NCI-H82 treated with DMSO at 0.1 percent for 48 hours (cell line): ENCODE data around the gene PUS10.
"Not testable (repeated sequence)": the region's sequence is repeated elsewhere in the genome, so short reads cannot be mapped to it uniquely, and the experiment has no call there.

Experiments
- DNase-seq: peaks from one replicate; lab custom pipeline; 2025; ENCODE audit not compliant: unreplicated experiment; lab: John Stamatoyannopoulos, UW

Gene PUS10

GRCh38 chr2:61017556-61018317, at the start of gene PUS10, which contains the start of gene PEX13:
Gene PUS10 (minus strand): TSS chr2:61018255. CDS start chr2:61011890, 6,365 bp downstream.
Gene PEX13 (plus strand): TSS chr2:61017720. CDS start chr2:61017760, 40 bp downstream.
- peak; percentile 84 for DNase-seq

- DNase-seq = peak; percentile 87
Measured at GRCh38 chr2:61065714-61066709, 48.0 kb upstream of the PUS10 start, which contains the start of gene SANBR. Gene SANBR (plus strand): TSS chr2:61065871. CDS start chr2:61070351, 4,480 bp downstream.

GRCh38 chr2:61059382-61059781, 41.3 kb upstream of the PUS10 start:
- no peak for DNase-seq

- DNase-seq = no peak
Measured at GRCh38 chr2:61057562-61057961, 39.5 kb upstream of the PUS10 start.

- DNase-seq = no peak
Measured at GRCh38 chr2:61055557-61055956, 37.5 kb upstream of the PUS10 start.

- no peak for DNase-seq
Measured at GRCh38 chr2:61045999-61046398, 27.9 kb upstream of the PUS10 start.

- no peak for DNase-seq
Measured at GRCh38 chr2:61045226-61045625, 27.2 kb upstream of the PUS10 start.

- no peak for DNase-seq
Measured at GRCh38 chr2:61044636-61045035, 26.6 kb upstream of the PUS10 start.

- DNase-seq = no peak
Measured at GRCh38 chr2:61042807-61043206, 24.8 kb upstream of the PUS10 start.

- not testable (repeated sequence) for DNase-seq
Measured at GRCh38 chr2:61036643-61037042, 18.6 kb upstream of the PUS10 start.

GRCh38 chr2:61034592-61034991, 16.5 kb upstream of the PUS10 start:
- not testable (repeated sequence) for DNase-seq

- DNase-seq = no peak
Measured at GRCh38 chr2:61029533-61029932, 11.5 kb upstream of the PUS10 start.

- DNase-seq = no peak
Measured at GRCh38 chr2:61023670-61024069, 5.6 kb upstream of the PUS10 start.

GRCh38 chr2:61021228-61021660, 3.2 kb upstream of the PUS10 start:
- DNase-seq = no peak

GRCh38 chr2:61018798-61019197, 743 bp upstream of the PUS10 start:
- no peak for DNase-seq

GRCh38 chr2:61018318-61018755, 282 bp upstream of the PUS10 start:
- DNase-seq = no peak

GRCh38 chr2:61017003-61017555, 976 bp downstream of the PUS10 start:
- DNase-seq = peak; percentile 84

- DNase-seq = no peak
Measured at GRCh38 chr2:61016392-61017002, 1.6 kb downstream of the PUS10 start.

GRCh38 chr2:61015976-61016375, 2.1 kb downstream of the PUS10 start:
- DNase-seq = no peak

GRCh38 chr2:61014763-61015162, 3.3 kb downstream of the PUS10 start:
- DNase-seq = no peak

GRCh38 chr2:61013382-61013781, 4.7 kb downstream of the PUS10 start:
- DNase-seq = no peak
